ENCODE data around the gene DUOX1.

GRCh38 chr15:45093013-45093412 lies 36.8 kb upstream of the DUOX1 start:
- TF ChIP-seq FOXP2 (optimal IDR thresholded peaks at IDR 0.05; ENCODE audit: control extremely low read depth, extremely low read length, insufficient read depth) (no peak), POLR2AphosphoS5 (IDR thresholded peaks at IDR 0.05; ENCODE audit: borderline replicate concordance, low read depth, low read length) (no peak), EZH2 (IDR thresholded peaks at IDR 0.05) (no peak)
